Aorta (tissue), 5 donors: ENCODE measurements around the gene CLIC4. TPM values are rescaled to one million over a fixed set of nuclear protein-coding genes. Genes with fewer than 3 reads are reported as not detected.
"Not testable (repeated sequence)": the region's sequence is repeated elsewhere in the genome, so short reads cannot be mapped to it uniquely, and the experiment has no call there.

Experiments used
- ATAC-seq: fragments of 200-7000 bp; cut with Tn5 transposase; one replicate; pipeline ENCODE4 v1.9.1; 2022; ENCODE audit warnings: moderate library complexity; ENCODE audit not compliant: low FRiP score
- DNase-seq, 2 donors: peaks; one replicate each; pipeline ENCODE4 v3.0.0-alpha.2; 2020
- H3K27ac ChIP-seq, 2 donors: one replicate each; pipeline ENCODE4 v1.5.1; 2013; ENCODE audit warnings: low read length in 2 of 2, mild to moderate bottlenecking in 2 of 2, moderate library complexity in 2 of 2, control low read depth in 1 of 2, inconsistent platforms in 1 of 2, low read depth in 1 of 2
- H3K27me3 ChIP-seq, 2 donors: one replicate each; pipeline ENCODE4 v1.6.1; 2013; ENCODE audit warnings: control low read depth in 1 of 2, low read length in 1 of 2, mild to moderate bottlenecking in 1 of 2, moderate library complexity in 1 of 2; ENCODE audit not compliant: insufficient read depth in 2 of 2, control insufficient read depth in 1 of 2
- H3K36me3 ChIP-seq, 2 donors: one replicate each; pipeline ENCODE4 v1.6.1; 2013; ENCODE audit warnings: control low read depth in 1 of 2, low read length in 1 of 2, mild to moderate bottlenecking in 1 of 2; ENCODE audit not compliant: insufficient read depth in 2 of 2, control insufficient read depth in 1 of 2
- H3K4me1 ChIP-seq, 2 donors: one replicate each; pipeline ENCODE4 v1.6.1; 2013; ENCODE audit warnings: low read length in 2 of 2, control low read depth in 1 of 2, mild to moderate bottlenecking in 1 of 2, moderate library complexity in 1 of 2; ENCODE audit not compliant: insufficient read depth in 2 of 2, control insufficient read depth in 1 of 2
- H3K4me3 ChIP-seq, 2 donors: one replicate each; pipeline ENCODE4 v1.5.1; 2013; ENCODE audit warnings: low read length in 2 of 2, control low read depth in 1 of 2, mild to moderate bottlenecking in 1 of 2
- H3K9me3 ChIP-seq: one replicate; pipeline ENCODE4 v1.6.1; 2013; ENCODE audit warnings: mild to moderate bottlenecking, low read length; ENCODE audit not compliant: control insufficient read depth
- WGBS, 2 donors: extraction: QIAGEN DNeasy Blood & Tissue Kit; methylation state at CpG; one replicate each; pipeline ENCODE4 v1.1.7; 2013; 5-methylcytosine and 5-hydroxymethylcytosine counted together
- intact Hi-C, 2 donors: fragments of 100-400 bp; cut with DNase I; formaldehyde crosslinking; loops; one replicate each; pipeline versions ENCODE4 v1.14.2 to v1.15.0; 2022
- polyA plus RNA-seq, 2 donors: library from polyadenylated mRNA; stranded (reverse); fragments of 200-250 nt; gene quantifications; one replicate each; pipeline ENCODE4 v1.2.3, GENCODE V29; 2013
- total RNA-seq, 2 donors: library from RNA; stranded (reverse); fragmentation: NEBNext Ultra II Directional; extraction: Animal tissue kit (Norgen Biotek cat#: 25700); gene quantifications; one replicate each; pipeline ENCODE4 v1.2.1, GENCODE V29; 2021
- donor health status: healthy with polysubstance abuse.
- donor health status: Bipolar disorder and iron deficiency.
- donor health status: DM: no; HTN: no; CAD: no.
- donor health status: DM: no; HTN: no; CAD: no.
- donor health status: DM: yes; HTN: yes; CAD: no.

Gene CLIC4
- total and polyA plus RNA-seq, 4 donors, result 278 to 941 (median 399) TPM

GRCh38 chr1:24782689-24783088, 37.4 kb downstream of the CLIC4 start:
- H3K4me3 ChIP-seq, result no peak overlapping the region
- H3K36me3 ChIP-seq, result no peaks in the 10 kb centered on the region
- ATAC-seq (no peak), DNase-seq (no peak)
- no peaks in the 10 kb centered on the region for H3K9me3 ChIP-seq
- no peaks in the 10 kb centered on the region for H3K27me3 ChIP-seq
- H3K4me1 ChIP-seq, result peaks cover 0 to 6% of the 10 kb centered on the region in 2 donors
- WGBS, 2 donors, result 97% methylated on average over 2 of the region's 2 CpGs
- no peak overlapping the region for H3K27ac ChIP-seq
- intact Hi-C loops, result no loop called here

GRCh38 chr1:24783713-24784112, 38.5 kb downstream of the CLIC4 start:
- intact Hi-C loops, result no loop called here
- H3K4me3 ChIP-seq, result no peak overlapping the region
- WGBS, 2 donors, result 84% methylated on average over 1 of the region's 1 CpG
- DNase-seq, result no peak
- no peak overlapping the region for H3K27ac ChIP-seq
- no peaks in the 10 kb centered on the region for H3K36me3 ChIP-seq
- H3K9me3 ChIP-seq, result no peaks in the 10 kb centered on the region
- no peaks in the 10 kb centered on the region for H3K27me3 ChIP-seq
- peaks cover 0 to 6% of the 10 kb centered on the region in 2 donors for H3K4me1 ChIP-seq
- ATAC-seq, result no peak

GRCh38 chr1:24786191-24786590, 40.9 kb downstream of the CLIC4 start:
- ATAC-seq (no peak), DNase-seq (no peak)
- Histone ChIP-seq H3K36me3 (no peaks in the 10 kb centered on the region), H3K27ac (no peak overlapping the region), H3K4me1 (peaks cover 0 to 6% of the 10 kb centered on the region in 2 donors), H3K27me3 (no peaks in the 10 kb centered on the region), H3K4me3 (no peak overlapping the region), H3K9me3 (no peaks in the 10 kb centered on the region)
- intact Hi-C loops, result no loop called here

GRCh38 chr1:24790490-24790889, 45.2 kb downstream of the CLIC4 start:
- Histone ChIP-seq H3K4me3 (no peak overlapping the region), H3K36me3 (no peaks in the 10 kb centered on the region), H3K27me3 (no peaks in the 10 kb centered on the region), H3K9me3 (no peaks in the 10 kb centered on the region), H3K27ac (no peak overlapping the region), H3K4me1 (peaks cover 2 to 11% of the 10 kb centered on the region in 2 donors)
- ATAC-seq (no peak), DNase-seq (no peak)
- intact Hi-C loops, result no loop called here

- ATAC-seq (peak; percentile 71), DNase-seq (no peak)
- peak overlapping the region; percentile 36 to 59 for H3K27ac ChIP-seq
- no peak overlapping the region for H3K4me3 ChIP-seq
- H3K36me3 ChIP-seq, result no peaks in the 10 kb centered on the region
- WGBS, 2 donors, result 4 to 12% methylated on average over 4 of the region's 4 CpGs
- no peaks in the 10 kb centered on the region for H3K9me3 ChIP-seq
- intact Hi-C loops, result loop anchor here in 1 of 2 donors (2.0 kb wide), 1 partner anchor 47 kb away; no protein-coding TSS in a partner anchor
- H3K27me3 ChIP-seq, result no peaks in the 10 kb centered on the region
- peaks cover 3 to 11% of the 10 kb centered on the region in 2 donors for H3K4me1 ChIP-seq
These were observed 48.3 kb downstream of the CLIC4 start for GRCh38 chr1:24793447-24794129.

GRCh38 chr1:24794130-24794502, 48.9 kb downstream of the CLIC4 start:
- not testable (repeated sequence) for H3K9me3 ChIP-seq, ATAC-seq, H3K27me3 ChIP-seq, H3K36me3 ChIP-seq, H3K4me3 ChIP-seq, DNase-seq, H3K27ac ChIP-seq
- intact Hi-C loops, result loop anchor here in 1 of 2 donors (2.0 kb wide), 1 partner anchor 47 kb away; no protein-coding TSS in a partner anchor
- whole genome bisulfite sequencing, 2 donors, result 5 to 6% methylated on average over 2 of the region's 2 CpGs
- peaks cover 3 to 11% of the 10 kb centered on the region in 2 donors for H3K4me1 ChIP-seq

GRCh38 chr1:24795236-24795635, 50.0 kb downstream of the CLIC4 start:
- intact Hi-C loops, result loop anchor here in 1 of 2 donors (2.0 kb wide), 1 partner anchor 48 kb away; no protein-coding TSS in a partner anchor
- DNase-seq, result no peak
- H3K9me3 ChIP-seq, result no peaks in the 10 kb centered on the region
- no peaks in the 10 kb centered on the region for H3K36me3 ChIP-seq
- H3K4me1 ChIP-seq, result peaks cover 3 to 11% of the 10 kb centered on the region in 2 donors
- WGBS, 2 donors, result 80 to 90% methylated on average over 5 of the region's 5 CpGs
- no peak overlapping the region for H3K27ac ChIP-seq
- H3K4me3 ChIP-seq, result no peak overlapping the region
- H3K27me3 ChIP-seq, result no peaks in the 10 kb centered on the region
- no peak for ATAC-seq

- Histone ChIP-seq H3K4me3 (no peak overlapping the region), H3K4me1 (peaks cover 6 to 12% of the 10 kb centered on the region in 2 donors), H3K9me3 (no peaks in the 10 kb centered on the region), H3K27ac (no peak overlapping the region), H3K36me3 (no peaks in the 10 kb centered on the region), H3K27me3 (no peaks in the 10 kb centered on the region)
- DNase-seq, result no peak
- 72 to 74% methylated on average over 2 of the region's 2 CpGs for WGBS, 2 donors
- ATAC-seq, result no peak
- intact Hi-C loops, result no loop called here
These were observed 51.3 kb downstream of the CLIC4 start for GRCh38 chr1:24796524-24796923.

- not testable (repeated sequence) for ATAC-seq, H3K27ac ChIP-seq
These were observed 54.0 kb downstream of the CLIC4 start for GRCh38 chr1:24799242-24799641.

More at GRCh38 chr1:24799242-24799641, 54.0 kb downstream of the CLIC4 start:
- H3K4me1 ChIP-seq, intact Hi-C loops, DNase-seq, H3K27me3 ChIP-seq, H3K36me3 ChIP-seq, H3K9me3 ChIP-seq, H3K4me3 ChIP-seq: not testable (repeated sequence)
- 88 to 90% methylated on average over 31 to 33 of the region's 33 CpGs for WGBS, 2 donors
